ENCODE data around the gene GNG12.

GNG12 gene

GRCh38 chr1:67853704-67854103 lies 20.4 kb upstream of the GNG12 start:
- peak; percentile 23 to 55 for DNase-seq
- TF ChIP-seq GATA1 (IDR thresholded peaks at IDR 0.05; ENCODE audit: low read depth, low read length) (no peak), POLR2A (IDR thresholded peaks at IDR 0.05; ENCODE audit: low read length) (no peak)

GRCh38 chr1:67851800-67852199 lies 18.5 kb upstream of the GNG12 start:
- no peak for TF ChIP-seq POLR2A (IDR thresholded peaks at IDR 0.05; ENCODE audit: low read length)
- TF ChIP-seq GATA1 (IDR thresholded peaks at IDR 0.05; ENCODE audit: low read depth, low read length): no peak
- no peak for DNase-seq

GRCh38 chr1:67850611-67851075 lies 17.4 kb upstream of the GNG12 start:
- DNase-seq: peak; percentile 28 to 67
- TF ChIP-seq POLR2A (IDR thresholded peaks at IDR 0.05; ENCODE audit: low read length) (no peak), GATA1 (IDR thresholded peaks at IDR 0.05; ENCODE audit: low read depth, low read length) (no peak)

GRCh38 chr1:67850151-67850551 lies 16.9 kb upstream of the GNG12 start:
- TF ChIP-seq GATA1 (IDR thresholded peaks at IDR 0.05; ENCODE audit: low read depth, low read length) (no peak), POLR2A (IDR thresholded peaks at IDR 0.05; ENCODE audit: low read length) (no peak)
- DNase-seq: peak; percentile 21 to 52

- no peak for DNase-seq
- TF ChIP-seq GATA1 (IDR thresholded peaks at IDR 0.05; ENCODE audit: low read depth, low read length): no peak
Measured at GRCh38 chr1:67847466-67847865, 14.2 kb upstream of the GNG12 start.

GRCh38 chr1:67846538-67846937 lies 13.3 kb upstream of the GNG12 start:
- DNase-seq: no peak
- TF ChIP-seq POLR2A (IDR thresholded peaks at IDR 0.05; ENCODE audit: low read length): no peak
- no peak for TF ChIP-seq GATA1 (IDR thresholded peaks at IDR 0.05; ENCODE audit: low read depth, low read length)

- TF ChIP-seq POLR2A (IDR thresholded peaks at IDR 0.05; ENCODE audit: low read length) (no peak), GATA1 (IDR thresholded peaks at IDR 0.05; ENCODE audit: low read depth, low read length) (no peak)
- no peak for DNase-seq
Measured at GRCh38 chr1:67844988-67845387, 11.7 kb upstream of the GNG12 start.

- DNase-seq: no peak
- TF ChIP-seq POLR2A (IDR thresholded peaks at IDR 0.05; ENCODE audit: low read length) (no peak), GATA1 (IDR thresholded peaks at IDR 0.05; ENCODE audit: low read depth, low read length) (no peak)
Measured at GRCh38 chr1:67843746-67844145, 10.5 kb upstream of the GNG12 start.

- no peak for TF ChIP-seq GATA1 (IDR thresholded peaks at IDR 0.05; ENCODE audit: low read depth, low read length)
- no peak for TF ChIP-seq POLR2A (IDR thresholded peaks at IDR 0.05; ENCODE audit: low read length)
- no peak for DNase-seq
Measured at GRCh38 chr1:67843331-67843730, 10.1 kb upstream of the GNG12 start.

- TF ChIP-seq POLR2A (IDR thresholded peaks at IDR 0.05; ENCODE audit: low read length) (no peak), GATA1 (IDR thresholded peaks at IDR 0.05; ENCODE audit: low read depth, low read length) (no peak)
Measured at GRCh38 chr1:67840449-67840848, 7.2 kb upstream of the GNG12 start.

GRCh38 chr1:67839826-67840225 lies 6.6 kb upstream of the GNG12 start:
- TF ChIP-seq POLR2A (IDR thresholded peaks at IDR 0.05; ENCODE audit: low read length) (no peak), GATA1 (IDR thresholded peaks at IDR 0.05; ENCODE audit: low read depth, low read length) (no peak)
- no peak for DNase-seq

More at GRCh38 chr1:67840449-67840848, 7.2 kb upstream of the GNG12 start:
- no peak for DNase-seq

GRCh38 chr1:67838180-67838910 lies 5.1 kb upstream of the GNG12 start:
- no peak for TF ChIP-seq GATA1 (IDR thresholded peaks at IDR 0.05; ENCODE audit: low read depth, low read length)
- no peak for TF ChIP-seq POLR2A (IDR thresholded peaks at IDR 0.05; ENCODE audit: low read length)
- DNase-seq: no peak

GRCh38 chr1:67836769-67837168 lies 3.5 kb upstream of the GNG12 start:
- TF ChIP-seq GATA1 (IDR thresholded peaks at IDR 0.05; ENCODE audit: low read depth, low read length): no peak
- no peak for TF ChIP-seq POLR2A (IDR thresholded peaks at IDR 0.05; ENCODE audit: low read length)
- no peak for DNase-seq

- DNase-seq: no peak
- no peak for TF ChIP-seq POLR2A (IDR thresholded peaks at IDR 0.05; ENCODE audit: low read length)
- TF ChIP-seq GATA1 (IDR thresholded peaks at IDR 0.05; ENCODE audit: low read depth, low read length): no peak
Measured at GRCh38 chr1:67835663-67836452, 2.6 kb upstream of the GNG12 start.

Data from erythroblast (primary cell).